Brain microvascular endothelial cell (primary cell): Measurements from ENCODE around the gene CERS6.

Experiments used
- DNase-seq: peaks from one replicate; pipeline ENCODE4 v3.0.0-alpha.2; 2020
- H3K27ac ChIP-seq: fragments of 250-450 bp; sonication (Bioruptor Pico); 2 replicates; pipeline ENCODE4 v1.5.1; 2020; ENCODE audit warnings: mild to moderate bottlenecking, moderate library complexity
- H3K27me3 ChIP-seq: fragments of 250-450 bp; sonication (Bioruptor Pico); replicated peaks from 2 replicates; pipeline ENCODE4 v1.5.1; 2020; ENCODE audit warnings: mild to moderate bottlenecking
- H3K36me3 ChIP-seq: fragments of 250-450 bp; sonication (Bioruptor Pico); replicated peaks from 2 replicates; pipeline ENCODE4 v1.5.1; 2020; ENCODE audit warnings: mild to moderate bottlenecking
- H3K4me3 ChIP-seq: 2 replicates; pipeline ENCODE4 v1.5.1; 2011; ENCODE audit warnings: low read depth, mild to moderate bottlenecking, control low read depth, low read length, moderate library complexity
- in situ Hi-C: cut with HindIII; loops from 2 replicates; pipeline ENCODE4 v1.10.0; 2017; ENCODE audit warnings: low sequenced_read_pairs, low pct_ligation_motif_present
- TF ChIP-seq, protein P1 (sequence below): IDR thresholded peaks from 2 replicates; pipeline ENCODE4 v1.5.1; 2011; ENCODE audit warnings: low read depth, mild to moderate bottlenecking, moderate library complexity, low read length, control low read depth, inconsistent platforms; ENCODE audit errors: missing control alignments

Gene CERS6

DNA sequence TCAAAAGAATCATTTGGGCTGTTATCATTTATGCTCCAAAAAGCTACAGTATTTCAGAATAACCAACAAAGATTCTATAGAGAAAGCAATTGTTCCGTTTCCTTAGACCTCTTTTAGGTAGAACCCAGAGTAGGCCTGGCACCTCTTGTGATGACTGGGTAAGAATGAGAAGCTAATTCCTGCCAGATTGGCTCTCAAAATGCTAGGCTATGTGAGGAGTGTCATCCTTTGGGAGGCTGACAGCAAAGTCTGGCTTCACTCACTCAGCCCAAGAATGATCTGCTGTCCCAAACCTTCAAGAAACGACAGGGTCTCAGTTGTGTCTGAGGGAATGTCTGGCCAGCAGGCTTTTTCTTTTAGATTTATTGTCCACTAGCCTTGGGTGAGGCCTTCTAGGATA is 4.5 kb downstream of the CERS6 start:
- no peak for DNase-seq
- Histone ChIP-seq H3K4me3 (no peak overlapping the region), H3K36me3 (no peaks in the 10 kb centered on the region), H3K27ac (no peak overlapping the region), H3K27me3 (no peaks in the 10 kb centered on the region)
- in situ Hi-C loops, result no loop called here
- TF ChIP-seq, protein P1, sequence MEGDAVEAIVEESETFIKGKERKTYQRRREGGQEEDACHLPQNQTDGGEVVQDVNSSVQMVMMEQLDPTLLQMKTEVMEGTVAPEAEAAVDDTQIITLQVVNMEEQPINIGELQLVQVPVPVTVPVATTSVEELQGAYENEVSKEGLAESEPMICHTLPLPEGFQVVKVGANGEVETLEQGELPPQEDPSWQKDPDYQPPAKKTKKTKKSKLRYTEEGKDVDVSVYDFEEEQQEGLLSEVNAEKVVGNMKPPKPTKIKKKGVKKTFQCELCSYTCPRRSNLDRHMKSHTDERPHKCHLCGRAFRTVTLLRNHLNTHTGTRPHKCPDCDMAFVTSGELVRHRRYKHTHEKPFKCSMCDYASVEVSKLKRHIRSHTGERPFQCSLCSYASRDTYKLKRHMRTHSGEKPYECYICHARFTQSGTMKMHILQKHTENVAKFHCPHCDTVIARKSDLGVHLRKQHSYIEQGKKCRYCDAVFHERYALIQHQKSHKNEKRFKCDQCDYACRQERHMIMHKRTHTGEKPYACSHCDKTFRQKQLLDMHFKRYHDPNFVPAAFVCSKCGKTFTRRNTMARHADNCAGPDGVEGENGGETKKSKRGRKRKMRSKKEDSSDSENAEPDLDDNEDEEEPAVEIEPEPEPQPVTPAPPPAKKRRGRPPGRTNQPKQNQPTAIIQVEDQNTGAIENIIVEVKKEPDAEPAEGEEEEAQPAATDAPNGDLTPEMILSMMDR, result no peak

DNA sequence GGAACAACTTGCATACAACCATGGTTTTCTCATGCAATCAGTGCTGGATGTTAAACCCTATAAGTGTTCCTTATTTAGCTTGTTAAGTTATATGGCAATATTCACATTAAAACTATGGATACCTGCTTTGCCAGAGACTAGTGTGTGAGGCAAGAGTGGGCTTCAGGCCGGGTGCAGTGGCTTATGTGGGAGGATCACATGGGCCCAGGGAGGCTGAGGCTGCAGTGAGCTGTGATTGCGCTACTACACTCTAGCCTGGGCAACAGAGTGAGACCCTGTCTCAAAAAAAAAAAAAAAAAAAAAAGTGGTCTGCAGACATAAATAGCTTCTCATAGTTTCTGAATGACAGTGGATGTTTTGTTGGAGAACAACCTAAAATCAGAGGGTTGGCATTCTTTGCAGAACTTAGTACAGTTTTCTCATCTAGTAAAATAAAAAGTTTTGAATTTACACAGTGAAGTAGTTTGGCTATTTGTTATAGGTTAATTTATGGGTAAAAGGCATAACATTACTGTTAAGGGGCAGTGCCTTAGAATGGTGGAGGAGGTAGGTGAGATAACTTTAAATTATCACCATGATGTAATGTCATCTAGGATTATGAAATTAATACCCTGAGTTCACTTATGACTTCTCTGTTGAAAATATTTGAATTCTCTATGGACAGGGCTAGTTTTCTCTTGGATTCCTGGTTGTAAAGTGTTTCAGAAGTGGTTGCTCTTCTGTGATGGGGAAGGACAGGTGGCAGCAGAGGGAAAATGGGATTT is 5.3 kb downstream of the CERS6 start:
- Histone ChIP-seq H3K27me3 (no peaks in the 10 kb centered on the region), H3K36me3 (no peaks in the 10 kb centered on the region), H3K27ac (no peak overlapping the region), H3K4me3 (no peak overlapping the region)
- TF ChIP-seq, protein P1, result no peak
- DNase-seq, result no peak
- in situ Hi-C loops, result no loop called here

DNA sequence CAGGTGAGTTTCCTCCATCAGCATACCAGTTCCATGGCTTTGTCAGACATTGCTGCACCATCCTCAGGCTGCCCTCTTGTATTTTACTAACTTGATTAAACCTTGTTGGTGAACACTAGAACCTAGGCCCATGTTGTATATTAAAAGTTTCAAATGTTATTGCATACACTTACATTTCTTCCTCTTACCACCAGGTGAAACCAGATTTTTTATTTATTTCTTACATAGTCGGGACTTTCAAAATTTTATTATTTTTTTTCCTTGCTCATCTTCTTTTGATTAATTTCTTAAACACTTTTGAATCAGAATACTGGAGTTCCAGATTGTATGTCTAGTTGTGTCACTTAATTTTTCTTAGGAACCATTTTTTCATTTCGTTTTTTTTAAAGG is 5.9 kb downstream of the CERS6 start:
- Histone ChIP-seq H3K27ac (no peak overlapping the region), H3K36me3 (no peaks in the 10 kb centered on the region), H3K27me3 (no peaks in the 10 kb centered on the region), H3K4me3 (no peak overlapping the region)
- in situ Hi-C loops, result no loop called here
- no peak for DNase-seq
- TF ChIP-seq, protein P1, result no peak

DNA sequence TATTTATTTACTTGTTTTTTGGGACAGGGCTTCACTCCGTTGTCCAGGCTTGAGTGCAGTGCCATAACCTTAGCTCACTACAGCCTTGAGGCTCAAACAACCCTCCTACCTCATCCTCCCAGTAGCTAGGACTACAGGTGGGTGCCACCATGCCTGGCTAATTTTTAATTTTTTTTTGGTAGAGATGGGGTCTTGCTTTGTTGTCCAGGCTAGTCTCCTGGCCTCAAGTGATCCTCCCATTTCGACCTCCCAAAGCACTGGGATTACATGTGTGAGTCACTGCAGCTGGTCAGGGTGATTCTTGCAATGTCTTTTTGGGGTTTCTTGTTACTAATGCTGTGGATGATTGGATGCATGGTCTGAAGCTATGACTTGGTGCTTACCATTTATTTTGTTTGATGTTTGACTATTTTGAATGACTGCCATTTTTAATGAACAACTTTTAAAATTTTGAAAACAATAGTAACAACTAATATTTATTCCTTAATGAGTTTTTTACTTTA is 6.5 kb downstream of the CERS6 start:
- Histone ChIP-seq H3K27me3 (no peaks in the 10 kb centered on the region), H3K36me3 (no peaks in the 10 kb centered on the region), H3K27ac (no peak overlapping the region), H3K4me3 (no peak overlapping the region)
- in situ Hi-C loops, result no loop called here
- TF ChIP-seq, protein P1, result no peak
- DNase-seq, result no peak

DNA sequence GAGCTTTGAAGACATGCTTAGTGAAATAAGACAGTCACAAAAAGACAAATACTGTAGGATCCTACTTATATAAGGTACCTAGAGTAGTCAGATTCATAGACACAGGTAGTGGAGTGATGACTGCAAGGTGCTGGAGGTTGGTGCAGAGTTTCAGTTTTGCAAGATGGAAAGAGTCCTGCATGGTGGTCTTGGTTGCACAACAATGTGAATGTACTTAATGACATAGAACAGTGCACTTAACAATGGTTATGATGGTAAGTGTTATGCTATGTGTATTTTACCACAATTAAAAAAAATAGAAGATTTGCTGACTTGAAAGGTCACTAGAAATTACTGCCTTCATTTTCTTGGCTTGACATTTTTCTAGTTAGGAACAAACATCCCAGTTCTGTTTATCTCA is 9.5 kb downstream of the CERS6 start:
- TF ChIP-seq, protein P1, result no peak
- Histone ChIP-seq H3K27me3 (no peaks in the 10 kb centered on the region), H3K4me3 (no peak overlapping the region), H3K27ac (no peak overlapping the region), H3K36me3 (no peaks in the 10 kb centered on the region)
- in situ Hi-C loops, result no loop called here
- DNase-seq, result no peak
